ENCODE measurements around the gene SERPINA3. TPM values are rescaled to one million over a fixed set of nuclear protein-coding genes. Genes with fewer than 3 reads are reported as not detected.

Gene SERPINA3
- total RNA-seq, 1 experiment from 2014 or later = 2,914 TPM

DNA sequence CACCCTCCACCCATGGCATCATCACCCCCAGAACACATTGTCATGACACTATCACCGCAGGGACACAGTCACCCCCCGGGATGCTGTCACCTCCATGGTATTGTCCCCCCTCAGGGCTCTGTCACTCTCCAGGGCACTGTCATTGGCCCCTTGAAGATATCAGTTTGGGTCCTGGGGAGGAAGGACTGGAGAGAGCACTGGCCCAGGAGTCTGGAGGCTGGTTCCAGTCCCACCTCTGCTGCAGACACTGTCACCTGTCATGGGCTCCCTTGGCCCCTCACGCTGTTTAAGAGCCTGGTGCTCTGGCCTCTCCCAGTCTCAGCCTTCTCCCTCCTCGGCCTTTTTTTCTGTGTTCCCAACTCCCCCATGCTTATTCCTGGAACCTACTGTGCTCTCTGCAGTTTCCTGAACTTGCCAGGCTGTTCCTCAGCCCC, 31.9 kb downstream of the SERPINA3 start:
- H3K27me3 Mint-ChIP-seq (ENCODE audit: unreplicated experiment) = no peaks in the 10 kb centered on the region
- H3K4me1 Mint-ChIP-seq (ENCODE audit: low read depth, unreplicated experiment) = peaks cover 10% of the 10 kb centered on the region
- no peak for DNase-seq
- no TSS peak for BruUV-seq (replicated peaks)
- H3K36me3 Mint-ChIP-seq (ENCODE audit: insufficient read depth, unreplicated experiment) = no peaks in the 10 kb centered on the region
- H3K9me3 Mint-ChIP-seq (ENCODE audit: low read depth, unreplicated experiment) = peaks cover 6% of the 10 kb centered on the region
- TF ChIP-seq, protein P1, sequence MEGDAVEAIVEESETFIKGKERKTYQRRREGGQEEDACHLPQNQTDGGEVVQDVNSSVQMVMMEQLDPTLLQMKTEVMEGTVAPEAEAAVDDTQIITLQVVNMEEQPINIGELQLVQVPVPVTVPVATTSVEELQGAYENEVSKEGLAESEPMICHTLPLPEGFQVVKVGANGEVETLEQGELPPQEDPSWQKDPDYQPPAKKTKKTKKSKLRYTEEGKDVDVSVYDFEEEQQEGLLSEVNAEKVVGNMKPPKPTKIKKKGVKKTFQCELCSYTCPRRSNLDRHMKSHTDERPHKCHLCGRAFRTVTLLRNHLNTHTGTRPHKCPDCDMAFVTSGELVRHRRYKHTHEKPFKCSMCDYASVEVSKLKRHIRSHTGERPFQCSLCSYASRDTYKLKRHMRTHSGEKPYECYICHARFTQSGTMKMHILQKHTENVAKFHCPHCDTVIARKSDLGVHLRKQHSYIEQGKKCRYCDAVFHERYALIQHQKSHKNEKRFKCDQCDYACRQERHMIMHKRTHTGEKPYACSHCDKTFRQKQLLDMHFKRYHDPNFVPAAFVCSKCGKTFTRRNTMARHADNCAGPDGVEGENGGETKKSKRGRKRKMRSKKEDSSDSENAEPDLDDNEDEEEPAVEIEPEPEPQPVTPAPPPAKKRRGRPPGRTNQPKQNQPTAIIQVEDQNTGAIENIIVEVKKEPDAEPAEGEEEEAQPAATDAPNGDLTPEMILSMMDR (IDR thresholded peaks at IDR 0.05; ENCODE audit: unreplicated experiment) = no peak
- H3K27ac Mint-ChIP-seq (ENCODE audit: unreplicated experiment) = no peak overlapping the region
- no peak overlapping the region for H3K4me3 Mint-ChIP-seq (ENCODE audit: low read depth, unreplicated experiment)
- CTCF ChIA-PET = no interaction called here
- intact Hi-C loops (cut with micrococcal nuclease; ENCODE audit: unreplicated experiment) = no loop called here

GRCh38 chr14:94646066-94646465, 33.9 kb downstream of the SERPINA3 start:
- Mint-ChIP-seq H3K27ac (ENCODE audit: unreplicated experiment) (no peak overlapping the region), H3K9me3 (ENCODE audit: low read depth, unreplicated experiment) (peaks cover 3% of the 10 kb centered on the region), H3K4me1 (ENCODE audit: low read depth, unreplicated experiment) (no peaks in the 10 kb centered on the region), H3K27me3 (ENCODE audit: unreplicated experiment) (no peaks in the 10 kb centered on the region), H3K36me3 (ENCODE audit: insufficient read depth, unreplicated experiment) (no peaks in the 10 kb centered on the region), H3K4me3 (ENCODE audit: low read depth, unreplicated experiment) (no peak overlapping the region)
- no TSS peak for BruUV-seq (replicated peaks)
- CTCF ChIA-PET = interaction anchor here (0.6 kb wide), 1 partner anchor 1259 kb away, joined by 3 read pairs; no protein-coding TSS in a partner anchor
- TF ChIP-seq, protein P1 (IDR thresholded peaks at IDR 0.05; ENCODE audit: unreplicated experiment) = no peak
- DNase-seq = no peak
- intact Hi-C loops (cut with micrococcal nuclease; ENCODE audit: unreplicated experiment) = no loop called here

GRCh38 chr14:94646481-94646880, 34.3 kb downstream of the SERPINA3 start:
- TF ChIP-seq, protein P1 (IDR thresholded peaks at IDR 0.05; ENCODE audit: unreplicated experiment) = no peak
- Mint-ChIP-seq H3K9me3 (ENCODE audit: low read depth, unreplicated experiment) (peaks cover 3% of the 10 kb centered on the region), H3K4me1 (ENCODE audit: low read depth, unreplicated experiment) (no peaks in the 10 kb centered on the region), H3K27me3 (ENCODE audit: unreplicated experiment) (no peaks in the 10 kb centered on the region), H3K36me3 (ENCODE audit: insufficient read depth, unreplicated experiment) (no peaks in the 10 kb centered on the region), H3K4me3 (ENCODE audit: low read depth, unreplicated experiment) (no peak overlapping the region), H3K27ac (ENCODE audit: unreplicated experiment) (no peak overlapping the region)
- no peak for DNase-seq
- CTCF ChIA-PET = interaction anchor here (0.6 kb wide), 1 partner anchor 1258 kb away, joined by 3 read pairs; no protein-coding TSS in a partner anchor
- intact Hi-C loops (cut with micrococcal nuclease; ENCODE audit: unreplicated experiment) = no loop called here
- no TSS peak for BruUV-seq (replicated peaks)

GRCh38 chr14:94648801-94649200, 36.6 kb downstream of the SERPINA3 start:
- no peaks in the 10 kb centered on the region for H3K4me1 Mint-ChIP-seq (ENCODE audit: low read depth, unreplicated experiment)
- CTCF ChIA-PET = no interaction called here

More at GRCh38 chr14:94648801-94649200, 36.6 kb downstream of the SERPINA3 start:
- DNase-seq = no peak
- Mint-ChIP-seq H3K27me3 (ENCODE audit: unreplicated experiment) (no peaks in the 10 kb centered on the region), H3K4me3 (ENCODE audit: low read depth, unreplicated experiment) (no peak overlapping the region), H3K36me3 (ENCODE audit: insufficient read depth, unreplicated experiment) (no peaks in the 10 kb centered on the region), H3K9me3 (ENCODE audit: low read depth, unreplicated experiment) (peaks cover 3% of the 10 kb centered on the region), H3K27ac (ENCODE audit: unreplicated experiment) (no peak overlapping the region)
- intact Hi-C loops (cut with micrococcal nuclease; ENCODE audit: unreplicated experiment) = no loop called here
- TF ChIP-seq, protein P1 (IDR thresholded peaks at IDR 0.05; ENCODE audit: unreplicated experiment) = no peak
- BruUV-seq (replicated peaks) = no TSS peak

Measured in Calu3 (cell line).